HepG2 (cell line): ENCODE results near the gene KLK11.

Experiments
- BRCA1 ChIP-seq: sonication (generic); formaldehyde crosslinking; IDR thresholded peaks from 2 replicates; pipeline ENCODE4 v1.4.0; 2020; ENCODE audit warnings: missing genetic modification reagents
- GABPB1 ChIP-seq: IDR thresholded peaks from 2 replicates; pipeline ENCODE4 v1.6.1; 2016; ENCODE audit warnings: mild to moderate bottlenecking, missing genetic modification reagents, moderate library complexity, missing compliant biosample characterization
- ONECUT2 ChIP-seq: sonication (generic); formaldehyde crosslinking; IDR thresholded peaks from 2 replicates; pipeline ENCODE4 v1.4.0; 2020; ENCODE audit warnings: missing genetic modification reagents
- POLR2AphosphoS5 ChIP-seq: IDR thresholded peaks from 2 replicates; pipeline ENCODE4 v1.6.1; 2012; ENCODE audit warnings: low read depth, low read length
- SAFB2 ChIP-seq: sonication (generic); formaldehyde crosslinking; IDR thresholded peaks from 2 replicates; pipeline ENCODE4 v1.5.1; 2020; ENCODE audit warnings: missing genetic modification reagents, low read depth, mild to moderate bottlenecking, borderline replicate concordance

DNA sequence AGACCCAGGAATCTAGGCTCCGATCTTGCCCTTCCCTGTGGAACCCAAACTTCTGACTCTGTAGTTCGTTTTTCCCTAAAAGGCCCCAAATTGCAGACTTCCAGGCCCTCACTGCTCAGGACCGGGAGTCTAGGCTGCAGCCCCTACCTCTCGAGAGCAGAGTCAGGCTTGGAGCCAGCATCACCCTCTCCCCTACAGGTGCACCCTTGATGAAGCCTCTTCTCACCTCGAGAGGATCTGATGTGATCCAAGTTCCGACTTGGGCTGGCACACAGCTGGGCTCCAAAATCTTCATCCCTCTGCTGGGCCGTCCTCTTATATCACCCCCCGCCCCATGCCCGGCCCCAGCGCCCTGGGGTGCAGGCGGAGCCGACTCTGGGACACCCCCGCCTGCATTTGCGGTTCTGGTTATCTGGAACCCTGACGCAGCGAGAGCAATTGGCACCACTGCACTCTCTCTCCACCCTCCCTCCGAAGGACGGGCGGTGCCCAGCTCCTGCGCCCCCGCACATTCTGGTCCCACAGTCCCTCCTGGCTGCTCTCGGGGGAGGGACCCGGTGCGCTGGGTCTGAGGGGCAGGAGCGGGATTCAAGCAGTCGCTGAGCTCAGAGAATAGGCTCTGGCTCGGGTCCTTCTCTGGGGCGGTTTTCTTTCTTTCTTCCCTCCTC is 42.7 kb downstream of the KLK11 start, which contains the start of gene KLK7:
- no peak for TF ChIP-seq BRCA1 (CRISPR knock-in tag)
- no peak for TF ChIP-seq SAFB2 (CRISPR knock-in tag)
- TF ChIP-seq GABPB1 (CRISPR knock-in tag) = no peak
- TF ChIP-seq ONECUT2 (CRISPR knock-in tag) = no peak
- no peak for TF ChIP-seq POLR2AphosphoS5
